HG03460 (cell line): ENCODE results near the gene GRAMD2B.

ENCODE experiments used
- ATAC-seq: cut with Tn5 transposase; IDR thresholded peaks from one replicate; pipeline ENCODE4 v1.9.1; 2021; ENCODE audit not compliant: unreplicated experiment

The GRAMD2B gene

GRCh38 chr5:126534553-126534952 lies 111.3 kb downstream of the GRAMD2B start:
- ATAC-seq, result no peak

- ATAC-seq, result no peak
Observed at GRCh38 chr5:126535856-126536545, 112.8 kb downstream of the GRAMD2B start.

- ATAC-seq, result no peak
Observed at GRCh38 chr5:126536874-126537273, 113.7 kb downstream of the GRAMD2B start.

- ATAC-seq, result no peak
Observed at GRCh38 chr5:126538579-126538978, 115.4 kb downstream of the GRAMD2B start.

GRCh38 chr5:126540631-126541030 lies 117.4 kb downstream of the GRAMD2B start:
- no peak for ATAC-seq

GRCh38 chr5:126542441-126542840 lies 119.2 kb downstream of the GRAMD2B start:
- no peak for ATAC-seq

- no peak for ATAC-seq
Observed at GRCh38 chr5:126543009-126543408, 119.8 kb downstream of the GRAMD2B start.

- ATAC-seq, result no peak
Observed at GRCh38 chr5:126543660-126544059, 120.5 kb downstream of the GRAMD2B start.
